Endothelial cell of umbilical vein (primary cell): ENCODE measurements around the gene BSDC1. TPM values are rescaled to one million over a fixed set of nuclear protein-coding genes. Genes with fewer than 3 reads are reported as not detected.

Source experiments
- BruUV-seq: library from RNA; stranded (reverse); fragments of 400-500 nt; replicated peaks from 2 replicates; lab custom pipeline; 2021; lab: Mats Ljungman, UMichigan
- CTCF ChIA-PET: fragments of 300-600, 350-600 bp; sonication (Branson Sonifier 250); formaldehyde crosslinking; loops from one replicate; lab custom pipeline; 2021; ENCODE audit warnings: antibody characterized with exemption, inconsistent platforms; lab: Charles Lee
- POLR2A ChIA-PET: fragments of 300-600, 350-600 bp; sonication (Branson Sonifier 250); formaldehyde crosslinking; loops from one replicate; lab custom pipeline; 2021; ENCODE audit warnings: antibody characterized with exemption, inconsistent platforms; lab: Charles Lee
- DNase-seq: peaks from one replicate; pipeline ENCODE4 v3.0.0-alpha.2; 2011; ENCODE audit warnings: low read depth, low spot score
- FAIRE-seq: peaks from 2 replicates; lab custom pipeline; 2011; peaks lifted over from hg19 to GRCh38; lab: Jason Lieb, UNC
- H2AFZ ChIP-seq: 2 replicates; pipeline ENCODE4 v1.6.0; 2012; ENCODE audit warnings: low read depth, low read length, control low read depth, inconsistent platforms
- H3K27ac ChIP-seq: 2 replicates; pipeline ENCODE4 v1.5.1; 2011; ENCODE audit warnings: low read depth, mild to moderate bottlenecking, control low read depth, low read length, moderate library complexity; ENCODE audit not compliant: insufficient read depth
- H3K27me3 ChIP-seq, 2 experiments: 2 replicates each; pipeline versions ENCODE4 v1.6.0 to v1.6.1; 2011; ENCODE audit warnings: low read length in 2 of 2, mixed read lengths in 1 of 2; ENCODE audit not compliant: control insufficient read depth in 2 of 2, insufficient read depth in 2 of 2
- H3K36me3 ChIP-seq, 2 experiments: 2 replicates in 1 of 2; 3 replicates in 1 of 2; pipeline ENCODE4 v1.5.1; 2011; ENCODE audit warnings: low read length in 2 of 2, mild to moderate bottlenecking in 1 of 2, moderate library complexity in 1 of 2; ENCODE audit not compliant: control insufficient read depth in 2 of 2, insufficient read depth in 2 of 2; ENCODE audit errors: extremely low read depth in 1 of 2
- H3K4me1 ChIP-seq: 3 replicates; pipeline ENCODE4 v1.5.1; 2011; ENCODE audit warnings: mild to moderate bottlenecking, low read length; ENCODE audit not compliant: control insufficient read depth, insufficient read depth; ENCODE audit errors: extremely low read depth
- H3K4me2 ChIP-seq: 2 replicates; pipeline ENCODE4 v1.6.1; 2011; ENCODE audit warnings: low read length, control low read depth, mixed read lengths; ENCODE audit not compliant: insufficient read depth
- H3K4me3 ChIP-seq, 3 experiments: fragments of 200-600 bp in 1 of 3; sonication (generic), shearing (Covaris generic) in 1 of 3; replicated peaks in 1 of 3; 2 replicates each; pipeline ENCODE4 v1.5.1; 2011 to 2016; ENCODE audit warnings: control low read depth in 3 of 3, low read length in 3 of 3, mild to moderate bottlenecking in 2 of 3, inconsistent platforms in 1 of 3, low read depth in 1 of 3, moderate library complexity in 1 of 3; ENCODE audit not compliant: insufficient read depth in 1 of 3
- H3K79me2 ChIP-seq: 2 replicates; pipeline ENCODE4 v1.6.0; 2012; ENCODE audit warnings: low read length, inconsistent platforms; ENCODE audit not compliant: control insufficient read depth, insufficient read depth
- H3K9ac ChIP-seq: replicated peaks from 2 replicates; pipeline ENCODE3; 2011; ENCODE audit warnings: low read length, control low read depth; ENCODE audit not compliant: insufficient read depth; ENCODE audit errors: extremely low read depth
- H3K9me1 ChIP-seq: replicated peaks from 3 replicates; pipeline ENCODE4 v1.6.0; 2011; ENCODE audit warnings: mild to moderate bottlenecking, low read length; ENCODE audit not compliant: control insufficient read depth, insufficient read depth; ENCODE audit errors: extremely low read depth
- H3K9me3 ChIP-seq: replicated peaks from 2 replicates; pipeline ENCODE4 v1.5.1; 2012; ENCODE audit warnings: low read length, inconsistent platforms; ENCODE audit not compliant: control insufficient read depth, insufficient read depth
- H4K20me1 ChIP-seq: replicated peaks from 2 replicates; pipeline ENCODE3; 2011; ENCODE audit warnings: mild to moderate bottlenecking, low read length; ENCODE audit not compliant: control insufficient read depth, insufficient read depth; ENCODE audit errors: extremely low read depth
- EZH2 ChIP-seq: IDR thresholded peaks from 2 replicates; pipeline ENCODE4 v1.6.1; 2012; ENCODE audit warnings: borderline replicate concordance, low read depth, mild to moderate bottlenecking, moderate library complexity, low read length, inconsistent platforms; ENCODE audit not compliant: severe bottlenecking
- FOS ChIP-seq: IDR thresholded peaks from 2 replicates; pipeline ENCODE4 v1.6.1; 2011; ENCODE audit warnings: mild to moderate bottlenecking, low read length, moderate library complexity, borderline replicate concordance; ENCODE audit not compliant: insufficient read depth
- GATA2 ChIP-seq: IDR thresholded peaks from 2 replicates; pipeline ENCODE4 v1.7.0; 2011; ENCODE audit warnings: low read depth, mild to moderate bottlenecking, moderate library complexity, mixed read lengths, low read length; ENCODE audit not compliant: insufficient read length, insufficient read depth
- JUN ChIP-seq: IDR thresholded peaks from 2 replicates; pipeline ENCODE4 v1.6.1; 2011; ENCODE audit warnings: borderline replicate concordance, low read depth; ENCODE audit not compliant: insufficient read length, insufficient read depth
- MAX ChIP-seq: IDR thresholded peaks from 2 replicates; pipeline ENCODE4 v1.6.1; 2011; ENCODE audit not compliant: insufficient read depth, insufficient read length
- MYC ChIP-seq: IDR thresholded peaks from one replicate; pipeline ENCODE4 v1.6.1; 2011; ENCODE audit warnings: mild to moderate bottlenecking, low read depth, low read length
- POLR2A ChIP-seq: IDR thresholded peaks from 2 replicates; pipeline ENCODE4 v1.6.1; 2012; ENCODE audit warnings: low read depth, mild to moderate bottlenecking, control low read depth, low read length
- POLR2AphosphoS5 ChIP-seq: IDR thresholded peaks from 2 replicates; pipeline ENCODE4 v1.6.1; 2012; ENCODE audit warnings: low read depth, mild to moderate bottlenecking, control low read depth, low read length, moderate library complexity; ENCODE audit not compliant: insufficient read depth
- dilution Hi-C: fragments of 300-500 bp; cut with MboI; formaldehyde crosslinking; loops from one replicate; pipeline ENCODE4 v1.15.0; 2019; ENCODE audit warnings: low sequenced_read_pairs; ENCODE audit not compliant: extremely low pct_ligation_motif_present
- intact Hi-C: fragments of 100-400 bp; cut with micrococcal nuclease; formaldehyde crosslinking; loops from one replicate; pipeline ENCODE4 v1.10.0; 2022
- polyA plus RNA-seq, 4 experiments: library from polyadenylated mRNA; depleted of rRNA in 3 of 4; stranded (reverse) in 3 of 4; unstranded in 1 of 4; fragments of >200 nt; gene quantifications; 2 replicates each; pipeline versions ENCODE4 v1.2.1 to v1.2.3, GENCODE V29; 2011 to 2012; ENCODE audit warnings: missing spikeins in 1 of 4
- total RNA-seq: library from RNA; stranded (reverse); gene quantifications from 2 replicates; pipeline ENCODE4 v1.2.3, GENCODE V29; 2021
- TF ChIP-seq, protein P1 (sequence below), 2 donors: IDR thresholded peaks; 1 replicate in 1 of 2; 2 replicates in 1 of 2; pipeline ENCODE4 v1.5.1; 2011; ENCODE audit warnings: low read length in 2 of 2, mild to moderate bottlenecking in 2 of 2, moderate library complexity in 2 of 2, control low read depth in 1 of 2, inconsistent platforms in 1 of 2, low read depth in 1 of 2; ENCODE audit not compliant: insufficient read depth in 1 of 2; ENCODE audit errors: extremely low read depth in 1 of 2

Gene BSDC1
- total and polyA plus RNA-seq, 2 donors (not counting 3 experiments of a cell fraction or from before 2014, with no cell fraction given): 44.3 to 64.6 TPM

DNA sequence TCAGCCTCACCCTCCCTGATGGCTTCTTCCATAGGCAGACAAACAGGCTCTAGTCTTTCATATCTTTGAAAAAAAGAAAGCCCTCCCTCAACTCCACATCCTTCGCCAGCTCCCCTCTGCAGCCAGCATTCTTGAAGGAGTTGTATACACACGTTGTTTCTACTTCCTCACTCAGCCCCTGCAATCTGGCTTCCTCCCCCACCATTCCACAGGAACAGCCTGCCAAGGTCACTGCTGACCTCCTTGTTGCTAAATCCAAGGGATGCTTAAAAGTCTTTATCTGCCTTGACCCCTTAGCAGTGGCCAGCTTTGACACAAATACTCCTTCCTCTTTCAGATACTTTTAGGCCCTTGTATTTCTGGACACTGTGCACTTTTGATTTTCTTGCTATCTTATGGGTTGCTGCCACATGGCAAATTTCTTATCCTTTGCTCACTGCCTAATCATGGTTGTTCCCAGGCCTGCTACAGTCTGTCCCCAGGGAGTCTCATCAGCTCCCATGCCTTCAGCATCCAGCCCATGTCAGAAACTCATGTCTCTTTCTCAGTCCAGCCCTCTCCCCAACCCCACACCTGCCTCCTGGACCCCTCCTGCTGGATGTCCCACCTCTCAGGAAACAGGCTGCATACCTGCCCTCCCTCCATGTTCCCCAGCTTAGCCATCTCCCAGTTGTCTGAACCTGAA lies 40.2 kb downstream of the BSDC1 start:
- H3K79me2 ChIP-seq: no peaks in the 10 kb centered on the region
- H3K36me3 ChIP-seq: no peaks in the 10 kb centered on the region
- peaks cover 26% of the 10 kb centered on the region for H3K4me1 ChIP-seq
- TF ChIP-seq, protein P1, sequence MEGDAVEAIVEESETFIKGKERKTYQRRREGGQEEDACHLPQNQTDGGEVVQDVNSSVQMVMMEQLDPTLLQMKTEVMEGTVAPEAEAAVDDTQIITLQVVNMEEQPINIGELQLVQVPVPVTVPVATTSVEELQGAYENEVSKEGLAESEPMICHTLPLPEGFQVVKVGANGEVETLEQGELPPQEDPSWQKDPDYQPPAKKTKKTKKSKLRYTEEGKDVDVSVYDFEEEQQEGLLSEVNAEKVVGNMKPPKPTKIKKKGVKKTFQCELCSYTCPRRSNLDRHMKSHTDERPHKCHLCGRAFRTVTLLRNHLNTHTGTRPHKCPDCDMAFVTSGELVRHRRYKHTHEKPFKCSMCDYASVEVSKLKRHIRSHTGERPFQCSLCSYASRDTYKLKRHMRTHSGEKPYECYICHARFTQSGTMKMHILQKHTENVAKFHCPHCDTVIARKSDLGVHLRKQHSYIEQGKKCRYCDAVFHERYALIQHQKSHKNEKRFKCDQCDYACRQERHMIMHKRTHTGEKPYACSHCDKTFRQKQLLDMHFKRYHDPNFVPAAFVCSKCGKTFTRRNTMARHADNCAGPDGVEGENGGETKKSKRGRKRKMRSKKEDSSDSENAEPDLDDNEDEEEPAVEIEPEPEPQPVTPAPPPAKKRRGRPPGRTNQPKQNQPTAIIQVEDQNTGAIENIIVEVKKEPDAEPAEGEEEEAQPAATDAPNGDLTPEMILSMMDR (IDR thresholded peaks at IDR 0.05; ENCODE audit: extremely low read depth in 1 of 2, insufficient read depth in 1 of 2, low read depth in 1 of 2, low read length in 2 of 2): no peak
- TF ChIP-seq EZH2: no peak
- H3K9me1 ChIP-seq: no peaks in the 10 kb centered on the region
- no peaks in the 10 kb centered on the region for H4K20me1 ChIP-seq
- H3K9ac ChIP-seq: no peak overlapping the region
- BruUV-seq: no TSS peak
- H3K27ac ChIP-seq: no peak overlapping the region
- H3K27me3 ChIP-seq: no peaks in the 10 kb centered on the region
- intact Hi-C loops: no loop called here
- CTCF ChIA-PET: interaction anchor here (0.6 to 2.8 kb wide), 7 partner anchors 9 to 138 kb away, joined by 3 to 9 read pairs (median 5); partner anchors contain the start of genes MARCKSL1 and TSSK3
- H3K4me2 ChIP-seq: no peak overlapping the region
- no peak overlapping the region for H2AFZ ChIP-seq
- no peak overlapping the region for H3K4me3 ChIP-seq
- DNase-seq (peak; percentile 26), FAIRE-seq (no peak)
- dilution Hi-C loops: no loop called here
- H3K9me3 ChIP-seq: no peaks in the 10 kb centered on the region
- POLR2A ChIA-PET: interaction anchor here (4.4 kb wide), 1 partner anchor 18 kb away, joined by 50 read pairs; the partner anchor contains the start of gene MARCKSL1

GRCh38 chr1:32353431-32353830 lies 40.8 kb downstream of the BSDC1 start:
- dilution Hi-C loops (no loop called here), intact Hi-C loops (no loop called here)
- Histone ChIP-seq H3K27me3 (no peaks in the 10 kb centered on the region), H3K4me3 (no peak overlapping the region), H2AFZ (no peak overlapping the region), H3K27ac (no peak overlapping the region), H4K20me1 (no peaks in the 10 kb centered on the region), H3K4me1 (peaks cover 32% of the 10 kb centered on the region), H3K36me3 (no peaks in the 10 kb centered on the region), H3K9me3 (no peaks in the 10 kb centered on the region), H3K79me2 (no peaks in the 10 kb centered on the region), H3K4me2 (no peak overlapping the region), H3K9ac (no peak overlapping the region), H3K9me1 (no peaks in the 10 kb centered on the region)
- POLR2A ChIA-PET: interaction anchor here (4.4 kb wide), 1 partner anchor 18 kb away, joined by 50 read pairs; the partner anchor contains the start of gene MARCKSL1
- CTCF ChIA-PET: interaction anchor here (1.0 to 2.8 kb wide), 5 partner anchors 10 to 138 kb away, joined by 3 to 9 read pairs (median 5); partner anchors contain the start of genes MARCKSL1 and TSSK3
- no peak for DNase-seq
- no peak for TF ChIP-seq EZH2
- TF ChIP-seq, protein P1 (IDR thresholded peaks at IDR 0.05; ENCODE audit: extremely low read depth in 1 of 2, insufficient read depth in 1 of 2, low read depth in 1 of 2, low read length in 2 of 2): no peak
- TF ChIP-seq GATA2: no peak
- no peak for TF ChIP-seq FOS
- no peak for TF ChIP-seq POLR2A
- TF ChIP-seq POLR2AphosphoS5: no peak
- no peak for TF ChIP-seq MYC
- no peak for TF ChIP-seq MAX
- TF ChIP-seq JUN: no peak
- no peak for FAIRE-seq
- no TSS peak for BruUV-seq
